Testis (tissue), 2 donors: ENCODE measurements around the gene MILR1.

ENCODE experiments used
- CTCF ChIP-seq, 3 experiments: fragments of 450-650 bp in 2 of 3; fragments of 200-600 bp in 1 of 3; sonication (generic) in 1 of 3; IDR thresholded peaks; one replicate each; pipeline ENCODE4 v1.5.1; 2016 to 2019; ENCODE audit warnings: antibody characterized with exemption in 3 of 3, mild to moderate bottlenecking in 2 of 3, moderate library complexity in 1 of 3
- POLR2A ChIP-seq: fragments of 450-650 bp; IDR thresholded peaks from one replicate; pipeline ENCODE4 v1.6.1; 2017; ENCODE audit warnings: antibody characterized with exemption, mild to moderate bottlenecking, moderate library complexity

GRCh38 chr17:64496348-64496785 is 47.5 kb downstream of the MILR1 start:
- TF ChIP-seq CTCF (IDR thresholded peaks at IDR 0.05) (no peak), POLR2A (no peak)
